Tongue (tissue), 2 donors: Measurements from ENCODE around the gene FBLN1. TPM values are rescaled to one million over a fixed set of nuclear protein-coding genes. Genes with fewer than 3 reads are reported as not detected.
"Not testable (repeated sequence)": the region's sequence is repeated elsewhere in the genome, so short reads cannot be mapped to it uniquely, and the experiment has no call there.

Source experiments
- DNase-seq: peaks from one replicate; pipeline ENCODE4 v3.0.0-alpha.2; 2015
- total RNA-seq: library from RNA; depleted of rRNA; stranded (reverse); fragments of >200 nt; gene quantifications from one replicate; pipeline ENCODE4 v1.2.3, GENCODE V29; 2014

The FBLN1 gene
- total RNA-seq, 1 donor from 2014 or later, result 115 TPM

DNA sequence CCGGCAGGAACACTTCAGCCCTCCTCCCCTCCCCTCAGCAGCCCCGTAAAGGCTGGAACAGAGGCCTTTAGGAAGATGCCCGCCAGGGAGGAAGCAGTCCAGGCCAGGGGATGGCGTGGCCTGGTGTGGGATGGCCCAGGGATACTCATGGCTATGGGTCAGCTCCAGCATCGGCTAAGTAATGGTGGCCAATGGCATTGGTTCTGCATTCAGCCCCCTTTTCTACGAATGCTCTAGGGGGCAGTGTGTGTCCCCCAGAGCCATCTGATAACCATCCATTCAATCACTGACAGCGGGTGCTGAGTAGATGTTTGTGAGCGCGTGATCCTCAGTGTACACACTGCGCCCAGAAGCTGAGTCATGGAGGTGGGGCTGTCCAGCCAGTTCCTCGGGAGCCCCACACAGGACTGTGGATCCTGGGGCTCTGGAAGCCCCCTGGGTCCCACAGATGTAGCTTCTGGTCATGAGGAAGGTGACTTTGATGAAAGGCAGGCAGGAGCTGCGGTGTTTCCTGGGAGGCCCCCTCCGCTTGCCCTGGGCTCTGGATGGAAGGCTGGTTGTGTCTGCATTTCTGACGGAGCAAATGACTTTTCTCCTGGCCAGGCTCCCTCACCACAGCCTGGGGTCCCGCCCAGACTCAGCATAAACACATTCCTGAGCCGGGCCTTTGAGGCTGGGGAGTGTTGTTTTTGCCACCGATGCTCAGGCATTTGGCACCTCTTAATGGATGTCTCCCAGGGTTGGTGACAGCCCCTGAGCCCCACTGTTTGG, 46.5 kb downstream of the FBLN1 start:
- peak; percentile 51 for DNase-seq

GRCh38 chr22:45549762-45550378, 47.2 kb downstream of the FBLN1 start:
- DNase-seq, result no peak

GRCh38 chr22:45550416-45550815, 47.7 kb downstream of the FBLN1 start:
- no peak for DNase-seq

- DNase-seq, result no peak
Observed at GRCh38 chr22:45550891-45551290, 48.2 kb downstream of the FBLN1 start.

- no peak for DNase-seq
Observed at GRCh38 chr22:45551310-45552016, 48.8 kb downstream of the FBLN1 start.

- no peak for DNase-seq
Observed at GRCh38 chr22:45552017-45552411, 49.3 kb downstream of the FBLN1 start.

DNA sequence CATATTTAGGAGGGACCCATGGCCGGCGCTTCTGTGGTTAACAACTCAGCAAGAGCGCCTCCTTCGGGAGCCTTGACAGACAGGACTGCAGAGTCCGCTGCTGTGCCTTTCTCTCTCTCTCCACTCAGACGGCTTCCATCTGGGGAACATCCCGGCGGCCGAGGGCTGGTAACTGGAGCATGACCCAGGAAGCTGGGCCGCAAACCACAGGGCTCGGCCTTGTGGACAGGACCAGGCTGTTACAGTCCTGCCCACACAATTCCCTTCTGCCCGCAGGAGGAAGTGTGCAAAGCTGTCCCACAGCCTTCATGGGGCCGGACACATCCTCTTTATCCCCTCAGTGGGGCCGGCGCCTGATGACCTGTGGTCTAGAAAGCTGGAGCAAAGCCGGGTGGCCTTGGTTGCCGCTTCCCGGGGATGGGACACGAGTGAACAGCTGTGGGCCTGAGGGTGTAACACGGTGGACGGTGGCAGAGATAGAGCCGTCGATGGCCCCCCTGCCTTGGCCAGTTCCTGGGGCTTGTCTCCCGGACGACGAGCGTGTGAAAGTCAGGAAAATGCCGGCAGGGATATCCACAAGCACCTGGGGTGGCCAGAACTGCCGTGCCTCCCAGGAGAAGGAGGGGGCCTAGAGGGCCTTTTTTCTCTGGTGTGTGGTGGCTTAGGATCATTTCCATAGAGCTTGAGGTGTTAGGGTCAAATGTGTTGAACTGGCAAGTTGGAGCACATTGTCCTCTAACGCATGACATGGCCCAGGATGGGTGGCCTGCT, 50.1 kb downstream of the FBLN1 start:
- DNase-seq, result peak; percentile 66

DNA sequence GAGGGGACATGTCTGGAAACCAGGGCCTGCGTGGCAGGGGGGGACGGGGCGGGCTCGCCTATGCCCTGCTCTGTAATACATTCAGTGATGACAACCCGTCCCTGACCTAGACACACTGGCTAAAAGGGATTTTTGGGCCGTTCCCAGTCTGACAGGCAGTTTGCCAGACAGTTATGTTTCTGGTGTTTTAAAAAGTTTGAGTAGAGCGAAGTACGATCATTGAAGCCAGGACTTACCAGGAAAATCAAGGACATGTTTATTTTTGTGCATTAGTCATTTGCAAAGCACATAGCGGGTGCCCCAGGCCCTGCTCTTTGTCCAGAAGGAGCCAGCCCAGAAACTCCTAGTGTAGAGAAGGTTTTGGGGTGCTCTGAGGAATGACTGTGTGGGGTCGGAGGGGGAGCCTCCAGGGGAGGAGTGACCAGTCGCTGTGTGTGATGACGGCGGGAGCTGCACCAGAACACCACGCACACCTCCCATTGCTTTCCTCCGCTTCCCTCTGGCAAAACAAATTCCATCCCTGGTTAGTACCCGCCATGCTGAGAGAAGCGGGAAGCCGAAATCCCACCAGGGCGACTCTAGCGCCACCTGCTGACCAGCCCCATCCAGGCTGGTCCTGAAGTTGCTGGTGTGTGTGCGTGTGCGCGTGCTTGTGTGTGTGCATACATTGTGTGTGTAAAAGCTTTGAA, 50.8 kb downstream of the FBLN1 start:
- peak; percentile 94 for DNase-seq

DNA sequence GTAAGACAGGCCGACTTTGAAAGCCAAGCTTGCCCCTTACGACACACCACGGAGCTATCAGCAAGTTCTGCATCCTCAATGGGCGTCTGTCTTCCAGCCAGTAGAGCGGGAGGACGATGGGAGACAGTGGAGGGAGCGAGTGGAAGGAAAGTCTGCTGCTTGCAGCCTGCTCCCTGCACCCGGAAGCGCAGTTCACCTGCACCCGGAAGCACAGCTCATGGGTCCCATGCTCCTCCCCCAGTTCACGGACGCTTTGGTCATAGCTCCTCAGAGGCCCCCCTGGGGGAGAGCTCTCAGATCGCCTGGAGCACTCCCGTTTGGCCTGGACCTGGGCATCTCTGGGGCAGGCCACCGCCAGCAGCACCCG, 51.3 kb downstream of the FBLN1 start:
- DNase-seq, result no peak

DNA sequence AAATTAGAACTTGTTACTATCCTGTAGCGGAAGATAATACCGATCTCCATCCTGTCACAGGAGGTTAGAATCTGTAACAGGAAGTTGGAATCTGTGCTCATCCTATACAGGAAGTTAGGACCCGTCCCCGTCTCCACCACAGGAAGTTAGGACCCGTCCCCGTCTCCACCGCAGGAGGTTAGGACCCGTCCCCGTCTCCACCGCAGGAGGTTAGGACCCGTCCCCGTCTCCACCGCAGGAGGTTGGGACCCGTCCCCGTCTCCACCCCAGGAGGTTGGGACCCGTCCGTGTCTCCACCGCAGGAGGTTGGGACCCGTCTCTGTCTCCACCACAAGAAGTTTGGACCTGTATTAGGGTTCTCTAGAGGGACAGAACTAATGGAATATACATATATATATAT, 52.2 kb downstream of the FBLN1 start:
- no peak for DNase-seq

DNA sequence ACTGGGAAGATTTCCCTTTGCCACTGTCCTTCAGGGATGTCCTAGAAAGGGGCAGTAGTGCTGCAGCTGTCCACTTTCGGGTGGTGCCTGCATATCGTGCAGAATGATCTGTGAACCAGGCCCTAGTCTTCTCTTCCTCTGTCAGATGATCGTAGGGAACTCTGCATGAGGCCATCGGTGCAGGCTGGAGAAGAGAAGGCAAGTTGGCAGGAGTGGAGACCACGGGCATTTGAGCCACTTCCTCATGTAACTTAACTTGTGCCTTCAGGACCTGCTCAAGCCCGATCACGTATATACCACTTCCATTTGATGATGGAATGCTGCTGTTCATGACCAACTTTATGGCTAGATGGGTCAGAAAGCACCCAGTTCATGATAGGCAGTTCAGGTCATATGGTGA, 55.2 kb downstream of the FBLN1 start:
- not testable (repeated sequence) for DNase-seq

DNA sequence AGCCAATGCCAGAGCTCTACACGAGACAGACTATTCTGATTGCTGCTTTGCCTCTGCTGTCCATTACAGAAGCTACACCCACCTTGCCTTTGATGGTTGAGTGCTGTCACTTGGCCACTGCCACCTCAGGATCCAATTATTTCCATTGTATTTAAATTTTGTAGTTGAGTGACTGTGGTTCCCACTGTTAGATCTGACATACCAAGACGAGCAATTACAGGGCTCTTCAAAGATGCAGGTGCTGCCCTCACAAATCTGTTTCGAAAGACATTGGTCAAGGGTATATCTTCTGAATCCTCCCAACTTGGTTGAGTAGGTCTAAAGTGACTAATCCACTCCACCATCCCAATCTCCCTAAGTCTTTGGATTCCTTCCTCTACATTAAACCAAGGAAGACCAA, 57.4 kb downstream of the FBLN1 start:
- not testable (repeated sequence) for DNase-seq

- not testable (repeated sequence) for DNase-seq
Observed at GRCh38 chr22:45560761-45561160, 58.1 kb downstream of the FBLN1 start.

DNA sequence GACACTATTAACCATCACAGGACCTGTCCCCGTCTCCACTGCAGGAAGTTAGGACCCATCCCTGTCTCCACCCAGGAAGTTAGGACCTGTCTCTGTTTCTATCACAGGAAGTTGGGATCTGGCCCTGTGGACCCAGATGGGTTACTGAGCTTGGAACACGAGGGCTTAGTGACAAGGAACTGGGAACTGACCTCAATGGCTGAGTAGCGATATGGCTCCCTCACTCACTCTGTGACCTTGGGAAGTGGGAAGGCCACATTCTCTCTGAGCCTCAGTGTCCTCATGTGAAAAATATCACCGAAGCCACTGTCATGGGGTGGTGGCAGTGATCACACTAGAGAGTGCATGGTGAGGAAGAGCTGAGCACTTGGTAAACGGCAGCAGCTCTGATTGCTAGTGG, 59.4 kb downstream of the FBLN1 start:
- DNase-seq, result no peak

GRCh38 chr22:45562537-45563361, 60.1 kb downstream of the FBLN1 start:
- no peak for DNase-seq

- no peak for DNase-seq
Observed at GRCh38 chr22:45563362-45564040, 60.8 kb downstream of the FBLN1 start.

DNA sequence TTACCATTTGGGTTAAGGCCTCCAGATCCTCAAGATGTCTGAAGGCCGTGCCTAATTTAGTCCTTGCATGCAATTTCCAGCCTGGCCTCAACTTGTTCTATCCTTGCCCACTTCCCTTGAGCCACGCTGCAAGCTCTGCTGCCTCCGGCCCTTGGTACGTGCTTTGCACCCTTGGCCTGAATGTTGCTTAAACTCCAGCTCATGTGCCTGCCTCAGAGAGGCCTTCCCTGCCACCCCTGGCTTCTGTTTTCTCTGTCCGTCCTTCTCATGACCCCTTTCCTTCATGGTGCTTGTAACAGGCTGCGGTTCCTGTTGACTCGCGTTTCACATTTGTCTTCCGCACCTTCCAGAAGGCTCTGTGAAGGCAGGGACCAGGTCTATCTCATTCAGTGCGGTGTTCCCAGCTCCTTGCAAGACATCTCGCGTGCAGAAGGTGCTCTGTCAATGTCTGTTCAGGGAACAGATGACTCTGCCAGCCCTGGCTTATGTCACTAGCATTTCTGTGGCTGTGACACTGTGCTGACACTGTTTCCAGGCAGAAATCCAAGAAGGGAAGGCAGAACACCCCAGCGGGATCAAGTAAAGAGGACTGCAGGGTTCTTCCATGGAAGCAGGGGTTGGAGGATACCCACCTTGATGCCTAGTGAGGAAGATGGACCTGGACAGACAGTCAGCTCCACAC, 61.8 kb downstream of the FBLN1 start:
- DNase-seq, result no peak

GRCh38 chr22:45565171-45565570, 62.5 kb downstream of the FBLN1 start:
- DNase-seq, result no peak

GRCh38 chr22:45565973-45566372, 63.3 kb downstream of the FBLN1 start:
- no peak for DNase-seq

DNA sequence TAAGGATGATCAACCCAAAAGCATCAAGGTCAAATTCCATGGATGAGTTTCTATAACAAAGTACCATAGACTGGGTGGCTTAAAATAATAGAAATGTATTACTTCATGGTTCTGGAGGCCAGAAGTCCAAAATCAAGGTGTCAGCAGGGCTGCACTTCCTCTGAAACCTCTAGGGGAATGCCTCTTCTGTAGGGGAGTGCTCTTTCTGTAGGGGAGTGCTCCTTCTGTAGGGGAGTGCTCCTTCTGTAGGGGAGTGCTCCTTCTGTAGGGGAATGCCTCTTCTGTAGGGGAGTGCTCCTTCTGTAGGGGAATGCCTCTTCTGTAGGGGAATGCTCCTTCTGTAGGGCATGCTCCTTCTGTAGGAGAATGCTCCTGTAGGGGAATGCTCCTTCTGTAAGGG, 65.5 kb downstream of the FBLN1 start:
- no peak for DNase-seq
